ENCODE measurements around the gene NOC4L.
"Not testable (repeated sequence)": the region's sequence is repeated elsewhere in the genome, so short reads cannot be mapped to it uniquely, and the experiment has no call there.

The NOC4L gene

DNA sequence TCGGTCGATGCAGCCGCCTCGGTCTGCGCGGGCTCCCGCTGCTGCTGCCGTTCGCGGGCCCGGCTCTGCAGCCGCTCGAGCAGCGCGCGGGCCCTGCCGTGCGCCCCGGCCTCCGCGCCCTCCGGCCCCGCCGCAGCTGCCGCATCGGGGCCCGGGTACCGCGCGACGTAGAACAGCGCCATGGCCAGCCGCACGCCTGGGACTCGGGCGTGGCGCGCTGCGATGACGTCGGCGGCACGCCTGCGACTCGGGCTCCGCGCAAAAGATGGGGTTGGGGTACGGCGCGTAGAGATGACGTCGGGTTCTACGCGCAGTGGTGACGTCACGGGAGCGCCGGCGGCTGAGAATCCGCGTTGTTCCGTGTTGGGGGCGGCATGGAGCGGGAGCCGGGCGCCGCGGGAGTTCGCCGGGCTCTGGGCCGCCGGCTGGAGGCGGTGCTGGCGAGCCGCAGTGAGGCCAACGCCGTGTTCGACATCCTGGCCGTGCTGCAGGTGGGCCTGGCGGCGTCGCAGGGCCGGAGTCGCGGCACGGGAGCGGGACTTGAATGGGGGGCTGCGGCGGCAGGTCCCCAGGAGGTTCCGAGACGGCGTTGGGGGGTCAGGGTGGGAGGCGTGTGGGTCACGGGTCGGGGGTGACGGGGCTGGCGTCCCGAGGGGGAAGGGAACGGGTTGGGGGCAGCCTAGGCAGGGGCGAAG, at the start of gene NOC4L, which contains the start of gene DDX51:
TSS of gene NOC4L (plus strand) at position 343 of the 695 bp plus-strand sequence. CDS start at position 375, 32 bp downstream.
TSS of gene DDX51 (minus strand) at position 205 of the 695 bp plus-strand sequence. CDS start at position 182, 23 bp downstream.
- peak; percentile 94 for DNase-seq

DNA sequence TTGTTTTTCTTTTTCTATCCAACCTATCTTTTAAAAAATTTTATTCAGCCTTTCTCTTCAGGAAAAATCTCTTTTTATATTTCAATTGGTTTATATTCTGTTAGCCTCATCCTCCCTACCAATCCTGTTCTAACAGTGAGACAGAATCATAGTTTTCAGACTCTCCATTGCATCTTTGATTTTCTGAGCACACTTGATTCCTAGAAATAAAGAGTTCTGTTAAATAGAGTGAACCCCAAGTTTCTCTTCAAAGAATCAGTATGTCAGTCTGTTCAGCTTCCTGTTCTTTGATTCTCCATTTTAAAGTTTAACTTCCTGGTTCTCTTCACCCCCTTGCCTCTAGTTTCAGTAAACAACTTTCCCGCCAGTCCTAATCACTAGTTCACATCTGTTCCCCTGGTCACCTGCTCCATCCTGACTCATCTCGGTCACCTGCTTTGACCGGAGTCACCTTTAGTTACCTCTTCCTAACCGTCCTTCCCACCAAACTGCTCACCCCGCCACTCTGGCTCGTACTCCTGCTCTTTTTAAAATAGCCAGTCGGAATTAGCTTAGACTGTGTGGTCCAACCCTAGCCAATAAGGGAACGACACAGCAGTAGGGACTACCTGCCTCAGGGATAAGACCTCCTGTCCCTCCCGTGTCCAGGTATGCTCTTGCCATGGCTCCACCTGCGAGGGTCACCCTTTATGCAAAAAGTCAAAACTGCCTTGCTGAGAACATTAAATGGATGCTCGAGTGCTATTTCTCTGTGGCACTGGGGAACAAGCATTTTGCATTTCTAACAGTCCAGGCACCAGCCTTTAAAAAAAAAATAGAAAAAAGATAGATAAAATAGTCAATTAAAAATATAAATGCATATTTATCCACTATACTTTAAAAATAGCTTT, 48.5 kb upstream of the NOC4L start:
- DNase-seq = no peak

DNA sequence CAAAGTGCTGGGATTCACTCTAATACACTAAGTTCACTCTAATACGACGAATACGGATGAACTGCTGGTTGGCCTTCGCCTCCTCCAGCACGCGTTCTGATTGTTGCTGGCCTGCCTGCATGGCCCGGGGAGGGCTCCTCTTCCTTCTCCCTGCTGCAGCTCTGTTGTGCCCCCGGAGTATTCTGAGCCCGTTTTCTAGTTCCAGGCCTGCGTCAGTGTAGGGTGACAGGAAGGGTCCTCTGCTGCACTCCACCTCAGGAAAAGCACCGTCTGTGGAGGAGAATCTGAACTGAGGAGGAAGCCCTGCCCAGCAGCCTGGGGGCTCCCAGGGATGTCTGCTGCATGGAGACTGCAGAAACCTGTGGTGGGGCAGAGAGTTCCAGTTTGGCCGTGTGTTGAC, 44.5 kb upstream of the NOC4L start:
- DNase-seq = no peak

DNA sequence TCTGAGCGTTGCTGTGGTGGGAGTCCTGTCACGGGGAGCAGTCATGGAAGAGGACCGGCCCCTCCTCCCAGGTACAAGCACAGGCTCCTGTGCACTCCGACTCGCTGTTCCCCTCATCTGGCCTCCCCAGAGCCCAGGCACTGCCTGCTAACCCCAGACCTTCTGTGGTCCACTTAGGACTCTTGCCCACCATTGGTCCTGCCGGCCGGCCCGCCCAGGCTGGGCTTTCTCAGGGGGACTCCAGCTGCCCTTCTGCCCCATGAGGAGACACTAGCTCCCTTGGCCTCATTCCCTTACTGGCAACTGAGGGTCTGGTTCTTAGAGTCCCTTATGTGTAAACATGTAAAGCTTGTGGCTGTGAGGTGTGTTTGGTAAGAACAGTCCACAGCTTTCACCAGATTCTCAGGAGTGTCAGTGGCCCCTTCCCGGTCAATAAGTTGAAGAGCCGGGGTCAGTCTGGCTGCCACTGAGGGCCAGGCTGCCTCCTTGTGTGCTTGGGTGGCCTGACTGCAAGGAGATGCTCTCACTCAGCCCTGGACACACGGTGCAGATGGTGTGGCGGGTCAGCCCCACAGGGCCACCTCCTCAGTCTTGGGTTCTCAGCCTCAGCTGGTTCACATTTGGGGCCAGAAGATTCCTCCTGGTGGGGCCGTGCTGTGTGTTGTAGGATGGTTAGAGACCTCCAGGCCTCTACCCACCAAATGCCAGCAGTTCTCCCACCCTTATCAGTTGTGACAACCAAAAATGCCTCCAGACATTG, 43.8 kb upstream of the NOC4L start:
- no peak for DNase-seq

DNA sequence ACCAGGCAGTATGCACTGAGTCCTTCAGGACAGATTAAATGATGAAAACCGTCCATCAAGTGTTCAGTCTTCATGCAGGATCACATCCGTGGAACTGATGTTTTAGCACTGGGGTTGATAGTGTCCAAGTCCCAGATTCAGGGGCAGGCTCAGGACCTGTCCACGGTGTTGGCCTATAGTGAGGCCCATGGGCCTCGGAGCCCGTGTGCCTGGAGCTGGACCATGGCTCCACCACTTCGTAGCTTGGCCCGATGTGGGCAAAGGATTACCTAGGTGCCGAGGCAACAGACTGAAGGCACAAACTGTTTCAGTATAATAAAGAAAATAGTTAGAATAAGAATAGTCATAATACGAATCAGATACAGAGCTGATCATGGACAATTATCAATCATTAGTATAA, 42.0 kb upstream of the NOC4L start:
- DNase-seq = no peak

DNA sequence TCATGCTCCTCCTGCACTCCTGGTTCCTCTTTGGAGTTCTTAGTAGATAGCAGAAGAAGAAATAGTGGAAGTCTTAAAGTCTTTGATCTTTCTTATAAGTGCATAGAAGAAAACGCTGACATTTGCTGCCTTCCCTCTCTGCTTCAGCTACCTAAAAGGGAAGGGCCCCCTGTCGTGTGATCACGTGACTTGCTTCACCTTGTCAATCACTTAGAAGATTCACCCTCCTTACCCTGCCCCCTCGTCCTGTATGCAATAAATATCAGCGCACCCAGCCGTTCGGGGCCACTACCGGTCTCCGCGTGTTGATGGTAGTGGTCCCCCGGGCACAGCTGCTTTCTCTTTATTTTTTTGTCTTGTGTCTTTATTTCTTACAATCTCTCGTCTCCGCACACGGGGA, 41.2 kb upstream of the NOC4L start:
- not testable (repeated sequence) for DNase-seq

DNA sequence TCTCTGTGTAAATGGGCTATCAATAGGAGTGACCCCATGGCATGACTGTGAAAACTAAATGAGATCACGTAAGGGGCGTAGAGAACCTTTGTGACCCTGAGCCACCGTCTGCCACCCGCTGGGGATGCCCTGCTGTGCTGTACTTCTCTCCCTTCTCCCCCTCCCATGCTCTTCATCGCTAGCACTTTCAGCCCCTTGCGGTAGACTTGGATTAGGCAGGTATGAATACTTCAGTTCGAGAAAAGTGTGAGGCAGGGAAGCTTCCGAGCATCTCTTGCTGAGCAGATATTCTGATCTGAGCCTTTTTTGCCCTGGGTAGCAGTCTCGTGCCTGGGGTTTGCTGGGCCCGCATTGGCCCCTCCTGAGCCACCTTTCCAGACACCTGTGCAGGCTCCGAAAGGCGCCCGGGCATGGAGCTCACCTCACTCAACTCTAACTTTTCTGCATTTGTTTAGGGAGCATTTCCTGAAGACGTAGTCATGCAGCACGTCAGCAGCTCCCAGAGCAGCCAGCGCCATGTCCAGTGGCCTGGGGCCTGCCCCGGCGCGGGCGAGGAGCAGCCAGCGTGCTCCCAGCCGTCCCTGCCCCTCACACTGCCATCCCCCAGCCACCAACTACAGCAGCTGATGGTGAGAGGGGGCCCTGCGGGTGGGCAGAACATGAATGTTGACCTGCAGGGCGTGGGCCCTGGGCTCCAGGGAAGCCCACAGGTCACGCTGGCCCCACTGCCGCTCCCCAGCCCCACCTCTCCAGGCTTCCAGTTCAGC, 40.5 kb upstream of the NOC4L start:
- no peak for DNase-seq

DNA sequence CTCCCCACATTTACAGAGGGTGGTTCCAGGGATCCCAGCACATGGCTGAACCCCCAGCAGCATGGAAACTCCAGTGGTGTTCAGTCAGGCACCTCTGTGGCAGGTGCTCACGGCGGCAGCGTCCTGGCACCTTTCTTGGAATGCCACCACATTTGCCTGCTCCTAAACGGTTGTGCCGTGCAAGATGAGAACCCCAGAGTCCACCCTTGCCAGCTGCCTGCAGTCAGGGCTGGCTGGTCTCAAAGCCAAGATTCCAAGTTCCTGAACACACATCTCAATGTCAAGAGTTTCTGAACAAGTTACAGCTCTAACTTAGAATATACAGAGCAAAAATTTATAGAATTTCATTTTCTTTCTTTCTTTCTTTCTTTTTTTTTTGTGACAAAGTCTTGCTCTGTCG, 38.8 kb upstream of the NOC4L start:
- DNase-seq = no peak

DNA sequence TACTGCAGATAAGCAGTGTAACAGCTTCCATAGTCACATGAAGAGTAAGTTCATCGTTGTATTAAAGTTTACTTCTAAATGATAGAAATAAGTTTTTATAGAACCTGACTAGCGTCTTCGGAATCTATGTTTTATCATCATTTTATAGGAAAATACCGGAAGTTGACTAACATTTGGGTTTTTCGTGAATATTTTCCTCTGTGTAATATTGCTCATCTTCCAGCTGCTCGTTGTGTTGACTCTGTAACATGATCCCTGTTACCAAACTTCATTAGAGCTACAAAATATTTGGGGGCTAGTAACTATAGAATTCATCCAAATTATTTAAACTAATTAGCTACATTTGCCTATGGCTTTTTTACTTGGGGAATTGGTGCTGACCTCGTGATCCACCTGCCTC, 37.3 kb upstream of the NOC4L start:
- DNase-seq = no peak

DNA sequence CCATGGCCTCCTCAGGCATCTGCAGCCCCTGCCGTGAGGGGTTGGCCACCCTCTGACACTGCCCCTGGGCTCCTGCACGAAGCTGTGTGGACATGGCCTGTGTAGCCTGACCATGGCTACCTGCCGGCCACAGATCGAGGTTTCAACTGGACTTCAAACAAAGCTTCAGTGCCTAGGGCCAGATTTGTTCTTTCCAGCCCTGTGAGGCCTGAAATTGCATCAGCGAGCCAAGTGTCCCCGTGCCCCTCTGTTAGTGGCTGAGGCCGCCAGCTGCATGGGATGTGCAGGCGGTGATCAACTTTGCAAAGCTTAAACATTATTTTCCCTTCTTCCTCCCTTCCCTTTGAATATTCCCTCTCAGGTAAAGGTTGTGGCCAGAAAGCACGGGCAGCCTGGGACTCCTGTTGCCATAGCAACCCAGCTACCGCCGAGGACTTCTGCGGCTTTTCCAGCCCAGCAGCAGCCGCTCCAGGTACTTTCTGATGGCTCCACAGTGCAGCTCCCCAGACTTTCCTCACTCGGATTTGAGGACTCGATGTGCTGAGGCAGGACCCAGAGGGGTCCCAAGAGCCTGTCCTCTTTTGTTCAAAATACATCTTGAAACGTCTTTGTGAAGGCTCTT, 35.9 kb upstream of the NOC4L start:
- no peak for DNase-seq

DNA sequence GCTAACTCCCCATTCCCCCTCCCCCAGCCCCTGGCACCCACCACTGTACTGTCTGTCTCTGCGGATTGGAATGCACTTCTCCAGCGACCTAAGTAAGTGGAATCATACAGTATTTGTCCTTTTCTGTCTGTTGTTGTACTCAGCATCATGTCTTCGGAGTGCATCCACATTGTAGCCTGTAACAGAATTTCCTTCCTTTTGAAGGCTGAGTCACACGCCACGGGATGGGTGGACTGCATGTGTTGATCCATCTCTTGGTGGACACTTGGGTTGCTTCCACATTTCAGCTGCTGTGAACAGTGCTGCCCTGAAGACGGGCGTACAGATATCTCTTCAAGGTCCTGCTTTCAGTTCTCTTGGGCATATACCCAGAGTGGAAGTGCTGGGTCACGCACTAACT, 34.5 kb upstream of the NOC4L start:
- DNase-seq = no peak

DNA sequence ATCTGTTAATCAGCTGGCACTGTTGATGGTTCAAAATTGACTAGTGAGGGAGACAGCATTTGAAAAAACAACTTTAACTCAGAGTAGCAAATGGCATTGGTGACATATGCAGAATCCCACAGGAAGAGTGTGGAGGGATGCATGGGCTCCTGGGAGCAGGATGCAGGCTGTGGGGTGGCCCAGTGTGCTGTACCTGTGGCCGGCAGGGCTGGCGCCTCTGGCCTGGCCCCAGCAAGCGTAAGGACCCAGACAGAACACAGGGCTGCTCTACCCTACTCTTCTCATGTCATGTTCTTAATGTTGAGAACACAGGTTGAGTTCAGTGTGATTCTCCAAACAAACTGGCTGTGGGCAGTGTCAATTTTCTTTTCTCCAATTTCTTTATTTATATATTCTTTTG, 33.6 kb upstream of the NOC4L start:
- DNase-seq = no peak

DNA sequence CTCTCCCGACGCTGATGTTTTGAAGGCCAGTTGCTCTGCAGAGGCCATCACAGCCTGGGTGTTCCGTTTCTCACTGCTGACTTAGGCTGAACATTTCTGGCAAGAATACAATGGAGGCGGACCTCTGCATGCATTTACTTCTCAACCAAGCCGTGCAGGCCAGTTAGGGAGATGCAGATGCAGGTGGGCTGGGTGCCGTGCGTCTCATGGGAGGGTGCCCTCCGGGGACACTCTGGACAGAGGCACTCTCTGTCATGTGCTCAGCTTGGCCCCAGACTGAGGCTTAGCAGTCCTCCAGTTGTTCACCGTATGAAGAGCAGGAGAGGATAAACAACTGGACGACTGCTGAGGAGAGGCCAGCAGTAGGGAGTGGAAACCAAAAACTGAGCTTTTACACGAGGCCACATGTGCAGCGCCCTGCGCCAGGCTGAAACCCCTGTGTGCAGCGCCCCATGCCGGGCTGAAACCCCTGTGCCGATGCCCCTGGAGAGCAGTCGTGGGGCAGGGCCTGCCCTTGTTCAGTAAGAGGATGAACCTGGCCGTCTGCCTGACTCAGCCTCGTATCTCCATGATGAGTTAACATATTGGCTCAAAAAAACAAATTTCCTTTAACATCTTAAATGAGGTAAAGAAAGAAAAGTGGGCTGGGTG, 32.5 kb upstream of the NOC4L start:
- no peak for DNase-seq

DNA sequence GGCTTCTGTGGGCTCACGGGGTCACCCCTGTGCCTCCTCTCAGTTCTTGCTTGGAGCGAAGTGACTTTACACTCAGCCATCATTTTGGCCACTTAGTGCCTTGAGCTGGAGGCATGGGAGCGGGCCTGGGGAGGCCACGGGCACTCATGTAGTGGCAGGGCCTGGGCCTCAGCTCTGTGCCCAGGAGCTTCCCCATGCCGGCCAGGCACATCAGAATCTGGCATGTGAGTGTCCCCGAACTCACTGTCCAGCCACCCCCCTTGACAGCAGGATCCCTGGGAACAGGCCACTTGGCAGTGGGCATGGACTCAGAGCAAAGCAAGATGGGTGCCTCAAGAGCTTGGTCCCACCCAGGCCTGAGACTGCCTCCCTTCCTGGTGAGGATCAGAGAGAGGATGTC, 29.6 kb upstream of the NOC4L start:
- DNase-seq = no peak

DNA sequence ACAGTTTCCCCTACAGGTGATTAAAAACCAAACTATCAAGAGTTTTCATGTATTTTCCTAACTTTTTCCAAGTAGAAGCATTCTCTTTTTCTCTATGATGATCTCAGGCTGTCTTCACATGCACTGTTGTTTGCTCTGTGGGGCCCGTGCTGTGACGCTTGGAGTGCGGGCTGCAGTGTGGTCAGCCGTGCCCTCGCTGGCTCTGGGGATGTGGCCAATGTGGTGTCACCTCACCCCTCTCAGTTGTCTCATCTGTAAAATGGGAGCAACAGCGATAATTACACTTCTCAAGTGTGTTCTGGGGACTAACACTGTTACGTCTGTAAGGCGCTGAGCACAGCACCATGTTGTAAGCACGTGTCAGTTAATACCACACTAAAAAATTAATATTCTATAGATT, 28.8 kb upstream of the NOC4L start:
- DNase-seq = no peak

DNA sequence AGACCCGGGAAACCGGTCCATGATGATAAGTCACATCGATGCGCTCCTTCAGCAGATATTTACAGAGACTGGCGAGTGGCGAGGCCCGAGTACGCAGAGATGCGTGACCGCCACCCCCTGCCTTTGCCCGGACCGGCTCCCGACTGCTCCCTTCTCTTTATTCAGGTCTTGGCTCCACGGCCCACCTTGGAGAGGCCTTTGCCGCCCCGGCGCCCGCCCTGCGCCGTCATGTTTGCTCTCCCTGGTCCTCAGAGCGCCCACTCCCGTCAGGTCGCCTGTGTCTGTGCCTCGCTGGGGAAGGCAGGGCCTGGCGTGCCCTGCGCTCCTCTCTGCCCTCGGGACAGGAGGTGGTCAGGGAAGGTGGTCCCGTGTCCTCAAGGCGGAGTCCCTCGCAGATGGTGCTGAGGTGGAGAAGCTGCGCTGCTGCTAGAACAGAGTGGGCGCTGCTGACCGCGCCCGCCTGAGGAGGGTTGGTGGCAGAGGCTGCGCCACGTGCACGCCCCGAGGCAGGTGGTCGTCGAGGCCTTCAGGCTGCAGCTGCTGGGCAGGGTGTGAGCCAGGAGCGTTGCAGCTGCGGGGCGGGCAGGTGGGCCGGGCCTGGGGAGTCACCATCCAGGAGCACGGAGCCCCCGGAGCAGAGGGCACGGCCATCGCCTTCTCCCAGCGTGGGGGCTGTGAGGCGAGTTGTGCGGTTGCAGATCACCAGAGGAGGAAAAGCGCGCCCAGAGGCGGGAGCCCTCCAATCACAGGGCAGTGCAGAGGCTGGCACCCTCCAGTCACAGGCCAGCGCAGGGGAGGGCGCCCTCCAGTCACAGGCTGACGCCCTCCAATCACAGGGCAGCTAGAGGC, 27.3 kb upstream of the NOC4L start:
- no peak for DNase-seq

DNA sequence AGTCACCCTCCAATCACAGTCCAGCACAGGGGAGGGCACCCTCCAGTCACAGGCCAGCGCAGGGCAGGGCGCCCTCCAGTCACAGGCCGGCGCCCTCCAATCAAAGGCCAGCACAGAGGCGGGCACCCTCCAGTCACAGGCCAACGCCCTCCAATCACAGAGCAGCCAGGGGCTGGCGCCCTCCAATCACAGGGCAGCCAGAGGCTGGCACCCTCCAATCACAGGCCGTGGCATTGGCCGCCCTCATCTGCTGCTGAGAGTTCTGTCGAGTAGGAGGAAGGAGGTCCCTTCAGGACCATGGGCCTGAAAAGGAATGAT, 26.7 kb upstream of the NOC4L start:
- DNase-seq = no peak

DNA sequence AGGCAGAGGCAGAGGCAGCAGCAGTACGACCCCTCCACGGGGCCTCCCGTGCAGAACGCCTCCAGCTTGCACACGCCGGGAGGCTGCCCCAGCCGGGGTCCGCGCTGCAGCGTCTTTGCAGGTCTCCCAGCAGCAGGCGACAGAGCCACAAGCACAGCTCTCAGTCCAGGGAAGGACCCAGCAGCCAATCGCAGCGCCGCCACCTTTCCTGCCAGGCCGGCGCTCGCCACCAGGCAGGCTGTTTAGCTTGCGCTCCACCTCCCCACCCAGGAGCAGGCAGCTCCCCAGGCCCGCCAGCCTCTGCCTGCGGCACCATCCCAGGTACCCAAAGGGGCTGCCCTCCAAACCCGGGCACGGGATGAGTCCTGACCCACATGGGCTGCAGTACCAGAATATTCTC, 25.4 kb upstream of the NOC4L start:
- no peak for DNase-seq

DNA sequence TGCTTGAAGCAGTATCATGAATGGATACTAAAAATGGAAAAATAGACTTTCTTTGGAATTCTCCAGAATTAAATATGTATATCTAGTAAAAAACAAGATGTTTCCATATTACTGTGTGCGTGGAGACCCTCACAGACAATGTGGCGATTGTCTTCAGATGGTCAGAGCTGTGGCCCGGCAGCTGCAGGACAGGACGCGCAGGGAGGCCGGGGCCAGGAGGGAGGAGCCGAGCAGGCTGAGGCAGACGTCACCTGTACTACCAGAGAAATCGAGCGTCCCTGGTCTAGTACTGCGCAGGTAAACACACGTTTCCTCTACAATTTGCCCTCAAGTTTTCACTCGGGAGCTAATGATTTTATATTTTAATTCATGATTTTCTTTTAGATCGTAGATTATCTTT, 23.0 kb upstream of the NOC4L start:
- DNase-seq = no peak

DNA sequence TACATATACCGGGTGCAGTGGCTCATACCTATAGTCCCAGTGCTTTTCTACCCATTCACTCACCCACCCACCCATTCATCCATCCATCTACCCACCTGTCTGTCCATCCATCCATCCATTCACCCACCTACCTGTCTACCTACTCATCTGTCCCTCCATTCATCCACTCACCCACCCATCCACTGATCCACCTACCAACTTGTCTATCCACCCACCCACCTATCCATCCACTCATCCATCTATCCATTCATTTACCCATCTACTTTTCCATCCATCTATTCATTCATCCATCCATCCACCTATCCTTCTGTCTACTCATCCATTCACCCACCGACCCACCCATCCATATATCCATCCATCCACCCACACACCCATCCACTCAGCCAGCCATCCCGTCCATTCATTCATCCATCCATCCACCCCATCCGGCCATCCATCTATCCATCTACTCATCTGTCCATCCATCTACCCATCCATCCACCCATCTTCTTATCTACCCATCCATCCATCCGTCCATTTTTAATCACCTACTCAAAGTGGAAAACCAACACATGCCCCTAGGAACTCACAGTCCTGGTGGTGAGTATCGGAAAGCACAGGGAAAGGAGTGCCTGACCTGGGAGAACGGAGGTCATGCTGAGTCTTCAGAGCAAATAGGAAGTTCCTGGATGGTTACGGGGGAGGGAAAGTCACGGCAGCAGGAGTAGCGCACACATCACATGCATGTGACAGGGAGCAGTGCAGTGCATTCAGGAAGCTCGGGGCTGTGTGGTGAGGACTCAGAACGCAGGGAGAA, 20.1 kb upstream of the NOC4L start:
- no peak for DNase-seq
